Breast epithelium (tissue), 4 donors: Measurements from ENCODE around the gene SLC29A2. TPM values are rescaled to one million over a fixed set of nuclear protein-coding genes. Genes with fewer than 3 reads are reported as not detected.

Experiments
- DNase-seq, 2 donors: peaks; one replicate each; pipeline ENCODE4 v3.0.0-alpha.2; 2019; ENCODE audit warnings: low spot score in 2 of 2
- H3K27ac ChIP-seq, 2 donors: fragments of 200-600 bp; sonication (generic) in 1 of 2; one replicate each; pipeline ENCODE4 v1.5.1; 2016 to 2019; ENCODE audit warnings: mild to moderate bottlenecking in 1 of 2
- H3K27me3 ChIP-seq, 2 donors: fragments of 200-600 bp; sonication (generic) in 1 of 2; one replicate each; pipeline versions ENCODE4 v1.5.1 to v1.6.0; 2017 to 2019; ENCODE audit warnings: control low read depth in 1 of 2, mild to moderate bottlenecking in 1 of 2
- H3K36me3 ChIP-seq: fragments of 200-600 bp; one replicate; pipeline ENCODE4 v1.5.1; 2019
- H3K4me1 ChIP-seq, 2 donors: fragments of 200-600 bp; sonication (generic); one replicate each; pipeline ENCODE4 v1.5.1; 2016 to 2019; ENCODE audit warnings: control low read depth in 1 of 2
- H3K4me3 ChIP-seq, 3 donors: fragments of 200-600 bp; sonication (generic); 1 replicate in 2 of 3; 2 replicates in 1 of 3; pipeline ENCODE4 v1.5.1; 2016 to 2019; ENCODE audit warnings: mild to moderate bottlenecking in 3 of 3, moderate library complexity in 2 of 3
- H3K9me3 ChIP-seq, 2 donors: fragments of 200-600 bp; sonication (generic) in 1 of 2; one replicate each; pipeline ENCODE4 v1.5.1; 2016 to 2019; ENCODE audit warnings: control low read depth in 1 of 2
- CTCF ChIP-seq, 3 donors: fragments of 450-650 bp; IDR thresholded peaks; one replicate each; pipeline ENCODE4 v1.5.1; 2016 to 2017; ENCODE audit warnings: antibody characterized with exemption in 3 of 3, mild to moderate bottlenecking in 3 of 3, moderate library complexity in 3 of 3
- POLR2A ChIP-seq: fragments of 450-650 bp; IDR thresholded peaks from one replicate; pipeline ENCODE4 v1.6.1; 2016; ENCODE audit warnings: antibody characterized with exemption, mild to moderate bottlenecking, moderate library complexity
- POLR2AphosphoS5 ChIP-seq, 3 donors: sonication (generic); formaldehyde crosslinking; IDR thresholded peaks; one replicate each; pipeline ENCODE4 v1.6.1; 2017; ENCODE audit warnings: antibody characterized with exemption in 3 of 3
- intact Hi-C: fragments of 100-400 bp; cut with DNase I; formaldehyde crosslinking; loops from one replicate; pipeline ENCODE4 v1.15.1; 2023; ENCODE audit warnings: low total_unique reads
- total RNA-seq, 3 donors: library from RNA; depleted of rRNA; stranded (reverse); fragments of >200 nt; gene quantifications; one replicate each; pipeline ENCODE4 v1.1.0, GENCODE V29; 2016

SLC29A2 gene
- total RNA-seq, 3 donors from 2014 or later = 4.9 to 7.5 (median 6.4) TPM

GRCh38 chr11:66412110-66412509 is 40.5 kb upstream of the SLC29A2 start:
- H3K9me3 ChIP-seq = no peaks in the 10 kb centered on the region
- no peak for TF ChIP-seq POLR2AphosphoS5 (IDR thresholded peaks at IDR 0.05)
- TF ChIP-seq POLR2A = no peak
- TF ChIP-seq CTCF (IDR thresholded peaks at IDR 0.05) = no peak
- intact Hi-C loops = no loop called here
- no peak overlapping the region for H3K27ac ChIP-seq
- H3K4me1 ChIP-seq = no peaks in the 10 kb centered on the region
- H3K4me3 ChIP-seq = no peak overlapping the region
- peaks cover 0 to 21% of the 10 kb centered on the region in 2 donors for H3K27me3 ChIP-seq
- DNase-seq = no peak
- no peaks in the 10 kb centered on the region for H3K36me3 ChIP-seq

GRCh38 chr11:66411323-66411722 is 39.8 kb upstream of the SLC29A2 start:
- no peak overlapping the region for H3K4me3 ChIP-seq
- H3K36me3 ChIP-seq = no peaks in the 10 kb centered on the region
- intact Hi-C loops = no loop called here
- TF ChIP-seq POLR2A (no peak), POLR2AphosphoS5 (IDR thresholded peaks at IDR 0.05) (no peak), CTCF (IDR thresholded peaks at IDR 0.05) (no peak)
- no peak for DNase-seq
- no peak overlapping the region for H3K27ac ChIP-seq
- H3K4me1 ChIP-seq = no peaks in the 10 kb centered on the region
- H3K27me3 ChIP-seq = peaks cover 0 to 21% of the 10 kb centered on the region in 2 donors
- no peaks in the 10 kb centered on the region for H3K9me3 ChIP-seq

GRCh38 chr11:66410191-66410590 is 38.6 kb upstream of the SLC29A2 start:
- Histone ChIP-seq H3K36me3 (no peaks in the 10 kb centered on the region), H3K9me3 (no peaks in the 10 kb centered on the region), H3K27ac (no peak overlapping the region), H3K4me3 (no peak overlapping the region), H3K4me1 (no peaks in the 10 kb centered on the region), H3K27me3 (peaks cover 0 to 28% of the 10 kb centered on the region in 2 donors)
- TF ChIP-seq CTCF (IDR thresholded peaks at IDR 0.05) (no peak), POLR2A (no peak), POLR2AphosphoS5 (IDR thresholded peaks at IDR 0.05) (no peak)
- intact Hi-C loops = no loop called here
- no peak for DNase-seq

- TF ChIP-seq CTCF (IDR thresholded peaks at IDR 0.05) (no peak), POLR2AphosphoS5 (IDR thresholded peaks at IDR 0.05) (no peak), POLR2A (no peak)
- intact Hi-C loops = no loop called here
- no peak for DNase-seq
- Histone ChIP-seq H3K9me3 (no peaks in the 10 kb centered on the region), H3K4me1 (no peaks in the 10 kb centered on the region), H3K36me3 (no peaks in the 10 kb centered on the region), H3K4me3 (peak overlapping the region; percentile 30 to 66 (median 49)), H3K27me3 (peaks cover 0 to 24% of the 10 kb centered on the region in 2 donors), H3K27ac (peak overlapping the region in 1 of 2 donors; percentile 12)
These were observed 37.7 kb upstream of the SLC29A2 start for GRCh38 chr11:66409226-66409625.

GRCh38 chr11:66408488-66409214 is 37.1 kb upstream of the SLC29A2 start:
- peak; percentile 75 to 80 for DNase-seq
- intact Hi-C loops = no loop called here
- no peak for TF ChIP-seq POLR2A
- TF ChIP-seq POLR2AphosphoS5 (IDR thresholded peaks at IDR 0.05) = peak in 2 of 3 donors; percentile 21 to 73
- TF ChIP-seq CTCF (IDR thresholded peaks at IDR 0.05) = peak; percentile 97 to 100 (median 99)
- Histone ChIP-seq H3K27me3 (peaks cover 0 to 24% of the 10 kb centered on the region in 2 donors), H3K4me1 (no peaks in the 10 kb centered on the region), H3K4me3 (peak overlapping the region; percentile 30 to 66 (median 49)), H3K9me3 (no peaks in the 10 kb centered on the region), H3K27ac (peak overlapping the region in 1 of 2 donors; percentile 43), H3K36me3 (no peaks in the 10 kb centered on the region)
